Kidney epithelial cell (primary cell): ENCODE measurements around the gene CRB1. TPM values are rescaled to one million over a fixed set of nuclear protein-coding genes. Genes with fewer than 3 reads are reported as not detected.

Experiments used
- DNase-seq: peaks from one replicate; pipeline ENCODE4 v3.0.0-alpha.2; 2010; ENCODE audit warnings: low read depth
- H3K27me3 ChIP-seq: 2 replicates; pipeline ENCODE4 v1.6.0; 2011; ENCODE audit warnings: low read length; ENCODE audit not compliant: control insufficient read depth, insufficient read depth
- H3K36me3 ChIP-seq: 2 replicates; pipeline ENCODE4 v1.5.1; 2011; ENCODE audit warnings: low read length; ENCODE audit not compliant: control insufficient read depth, insufficient read depth
- H3K4me3 ChIP-seq: 2 replicates; pipeline ENCODE4 v1.5.1; 2011; ENCODE audit warnings: low read depth, mild to moderate bottlenecking, control low read depth, low read length
- total RNA-seq: library from RNA; depleted of rRNA; stranded (reverse); fragments of >200 nt; gene quantifications from 2 replicates; pipeline ENCODE4 v1.2.3, GENCODE V29; 2015
- TF ChIP-seq, protein P1 (sequence below): IDR thresholded peaks from 2 replicates; pipeline ENCODE4 v1.5.1; 2011; ENCODE audit warnings: mild to moderate bottlenecking, moderate library complexity, low read length, control low read depth, inconsistent platforms; ENCODE audit not compliant: insufficient read depth, poor library complexity, severe bottlenecking

Gene CRB1
- total RNA-seq, 1 donor from 2014 or later, result 0.33 TPM

DNA sequence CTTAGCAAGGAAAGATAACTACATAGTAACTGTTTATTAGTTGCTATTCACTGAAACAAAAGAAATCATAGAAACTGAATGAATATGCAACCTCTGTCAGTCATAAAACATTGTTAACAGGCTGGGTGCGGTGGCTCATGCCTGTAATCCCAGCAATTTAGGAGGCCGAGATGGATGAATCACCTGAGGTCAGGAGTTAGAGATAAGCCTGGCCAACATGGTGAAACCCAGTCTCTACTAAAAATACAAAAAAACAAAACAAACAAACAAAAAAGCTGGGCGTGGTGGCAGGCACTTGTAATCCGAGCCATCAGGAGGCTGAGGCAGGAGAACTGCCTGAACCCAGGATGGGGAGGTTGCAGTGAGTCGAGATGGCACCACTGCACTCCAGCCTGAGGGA, 44.1 kb downstream of the CRB1 start:
- no peak for DNase-seq
- TF ChIP-seq, protein P1, sequence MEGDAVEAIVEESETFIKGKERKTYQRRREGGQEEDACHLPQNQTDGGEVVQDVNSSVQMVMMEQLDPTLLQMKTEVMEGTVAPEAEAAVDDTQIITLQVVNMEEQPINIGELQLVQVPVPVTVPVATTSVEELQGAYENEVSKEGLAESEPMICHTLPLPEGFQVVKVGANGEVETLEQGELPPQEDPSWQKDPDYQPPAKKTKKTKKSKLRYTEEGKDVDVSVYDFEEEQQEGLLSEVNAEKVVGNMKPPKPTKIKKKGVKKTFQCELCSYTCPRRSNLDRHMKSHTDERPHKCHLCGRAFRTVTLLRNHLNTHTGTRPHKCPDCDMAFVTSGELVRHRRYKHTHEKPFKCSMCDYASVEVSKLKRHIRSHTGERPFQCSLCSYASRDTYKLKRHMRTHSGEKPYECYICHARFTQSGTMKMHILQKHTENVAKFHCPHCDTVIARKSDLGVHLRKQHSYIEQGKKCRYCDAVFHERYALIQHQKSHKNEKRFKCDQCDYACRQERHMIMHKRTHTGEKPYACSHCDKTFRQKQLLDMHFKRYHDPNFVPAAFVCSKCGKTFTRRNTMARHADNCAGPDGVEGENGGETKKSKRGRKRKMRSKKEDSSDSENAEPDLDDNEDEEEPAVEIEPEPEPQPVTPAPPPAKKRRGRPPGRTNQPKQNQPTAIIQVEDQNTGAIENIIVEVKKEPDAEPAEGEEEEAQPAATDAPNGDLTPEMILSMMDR, result no peak

GRCh38 chr1:197313713-197314112, 45.7 kb downstream of the CRB1 start:
- no peak overlapping the region for H3K4me3 ChIP-seq
- H3K36me3 ChIP-seq, result no peaks in the 10 kb centered on the region
- no peak for DNase-seq
- no peaks in the 10 kb centered on the region for H3K27me3 ChIP-seq
- TF ChIP-seq, protein P1, result no peak

More for the DNA sequence above, 44.1 kb downstream of the CRB1 start:
- Histone ChIP-seq H3K4me3 (no peak overlapping the region), H3K36me3 (no peaks in the 10 kb centered on the region), H3K27me3 (no peaks in the 10 kb centered on the region)

DNA sequence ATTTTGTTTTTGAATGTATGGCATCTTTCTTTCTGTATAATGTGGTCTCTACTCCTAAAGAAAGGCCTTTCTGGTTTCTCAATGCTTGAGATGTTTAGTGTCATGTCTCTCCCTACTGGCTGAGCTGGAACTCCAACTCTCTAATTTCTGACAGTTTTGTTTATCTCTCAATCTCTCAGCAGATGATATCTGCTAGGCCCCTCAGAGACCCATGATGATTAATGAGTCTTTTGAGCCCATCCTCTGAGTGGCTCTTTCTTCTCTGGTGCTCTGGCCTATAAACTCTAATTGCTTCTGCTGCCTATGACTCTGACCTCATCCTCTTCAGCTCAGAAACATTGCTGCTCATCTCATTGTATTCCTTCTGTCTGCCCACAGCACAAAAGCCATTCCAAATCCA, 46.6 kb downstream of the CRB1 start:
- Histone ChIP-seq H3K27me3 (no peaks in the 10 kb centered on the region), H3K36me3 (no peaks in the 10 kb centered on the region), H3K4me3 (no peak overlapping the region)
- no peak for DNase-seq
- TF ChIP-seq, protein P1, result no peak

DNA sequence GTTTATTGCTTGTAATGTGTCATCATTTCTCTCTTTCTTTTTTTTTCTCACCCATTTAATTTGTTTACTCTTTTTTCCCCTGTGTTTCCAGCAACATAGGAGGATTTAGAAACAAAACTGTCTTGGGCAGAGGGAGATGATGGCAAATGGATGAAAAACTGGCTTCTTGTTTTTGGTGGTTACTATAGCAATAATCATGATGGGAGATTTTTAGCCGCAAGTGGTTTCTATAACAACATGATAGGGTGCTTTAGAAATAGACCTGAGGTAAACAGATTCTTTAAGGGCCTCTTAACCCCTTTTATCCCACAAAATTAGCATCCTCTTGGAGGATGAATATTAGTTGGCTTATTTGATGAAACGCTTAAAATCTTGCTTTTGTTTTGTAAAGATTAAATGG, 51.6 kb downstream of the CRB1 start:
- TF ChIP-seq, protein P1, result no peak
- Histone ChIP-seq H3K36me3 (no peaks in the 10 kb centered on the region), H3K27me3 (no peaks in the 10 kb centered on the region), H3K4me3 (no peak overlapping the region)
- DNase-seq, result no peak

DNA sequence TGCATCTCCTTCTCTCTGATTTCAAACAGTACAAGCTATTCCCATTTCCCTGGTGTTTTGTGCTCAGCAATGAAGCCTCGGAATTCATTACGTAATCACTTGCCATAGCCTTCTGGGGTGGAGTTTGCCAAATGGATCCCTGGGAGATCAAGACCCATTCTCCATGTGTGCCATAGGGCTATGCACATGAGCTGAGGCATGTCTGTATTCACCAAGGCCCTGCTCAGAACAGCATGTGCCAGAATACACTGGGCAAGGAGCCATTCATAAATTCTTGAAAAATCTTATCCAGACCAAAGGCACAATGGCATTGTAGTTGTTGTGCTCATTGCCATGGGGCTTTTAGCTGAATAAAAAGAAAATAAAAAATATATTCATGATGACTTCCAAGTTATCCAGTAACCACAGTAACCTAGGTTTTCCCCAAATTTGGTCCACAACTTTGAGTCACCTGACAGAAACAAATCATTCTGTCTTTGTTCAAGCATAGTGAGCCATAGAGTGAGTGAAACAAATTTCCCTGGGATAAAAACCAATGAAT, 53.0 kb downstream of the CRB1 start:
- Histone ChIP-seq H3K27me3 (no peaks in the 10 kb centered on the region), H3K4me3 (no peak overlapping the region), H3K36me3 (no peaks in the 10 kb centered on the region)
- TF ChIP-seq, protein P1, result no peak
- DNase-seq, result peak; percentile 38

DNA sequence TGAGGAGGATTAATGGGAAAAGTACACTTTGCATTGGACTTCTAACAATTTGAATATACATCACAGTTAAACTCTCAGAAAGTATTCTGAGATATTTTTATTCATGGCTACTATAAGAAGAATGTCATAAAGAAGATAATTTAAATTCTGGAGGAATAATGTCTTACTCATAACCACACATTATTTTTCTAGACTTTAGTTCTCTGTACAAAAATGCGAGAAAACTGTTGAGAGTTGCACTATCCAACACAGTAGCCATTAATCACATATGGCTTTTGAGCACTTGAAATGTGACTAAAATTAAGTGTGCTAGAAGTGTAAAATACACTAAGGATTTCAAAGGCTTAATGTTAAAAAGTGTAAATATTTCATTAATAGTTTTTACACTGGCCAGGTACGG, 53.8 kb downstream of the CRB1 start:
- no peaks in the 10 kb centered on the region for H3K36me3 ChIP-seq
- TF ChIP-seq, protein P1, result no peak
- no peak for DNase-seq
- no peak overlapping the region for H3K4me3 ChIP-seq
- H3K27me3 ChIP-seq, result no peaks in the 10 kb centered on the region
